GM19025 (cell line): ENCODE measurements around the gene ZBTB44.

ENCODE experiments used
- ATAC-seq: cut with Tn5 transposase; IDR thresholded peaks from one replicate; pipeline ENCODE4 v1.9.1; 2021; ENCODE audit warnings: mild to moderate bottlenecking, low read depth, moderate library complexity; ENCODE audit not compliant: unreplicated experiment

The ZBTB44 gene

DNA sequence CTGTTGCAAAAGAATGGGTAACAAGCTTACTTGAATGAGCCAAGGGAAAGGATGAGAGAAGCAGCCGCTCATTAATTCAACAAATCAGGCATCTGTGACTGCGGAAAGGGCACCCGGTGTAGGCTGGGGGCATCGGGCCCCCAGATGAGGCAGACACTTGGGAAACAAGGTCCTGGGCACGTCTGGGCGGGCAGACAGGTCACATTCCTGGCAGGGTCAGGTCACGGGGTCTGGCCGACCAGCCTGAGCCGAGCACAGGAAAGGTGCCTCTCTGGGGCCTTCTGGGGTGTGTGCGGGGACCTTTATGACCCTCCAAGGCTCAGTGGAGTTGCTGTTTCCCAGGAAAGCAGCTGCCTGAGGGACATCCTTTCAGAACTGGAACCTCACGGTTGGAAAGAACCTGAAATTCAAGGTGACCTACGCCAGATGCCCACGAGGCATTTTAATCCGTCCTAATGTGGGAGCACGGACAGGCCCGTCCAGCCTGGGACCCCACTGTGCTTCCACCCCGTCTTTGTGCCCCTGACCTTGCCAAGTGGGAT lies 98.1 kb downstream of the ZBTB44 start:
- no peak for ATAC-seq

DNA sequence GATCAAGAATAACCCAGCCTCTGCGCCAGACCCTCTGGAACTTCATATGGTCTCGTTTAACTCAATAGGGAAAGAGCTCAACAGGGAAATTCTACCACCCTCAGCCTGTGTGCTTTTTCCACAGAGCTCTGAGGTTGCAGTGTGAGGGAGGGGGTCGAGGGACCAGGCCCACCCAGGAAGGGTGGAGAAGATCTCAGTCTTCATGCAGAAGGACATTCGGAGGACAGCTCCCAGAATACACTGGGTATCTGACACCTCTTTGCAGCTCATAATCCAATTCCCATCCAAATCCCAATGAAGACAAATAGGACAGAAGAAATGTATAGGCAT lies 98.5 kb downstream of the ZBTB44 start:
- ATAC-seq, result no peak

DNA sequence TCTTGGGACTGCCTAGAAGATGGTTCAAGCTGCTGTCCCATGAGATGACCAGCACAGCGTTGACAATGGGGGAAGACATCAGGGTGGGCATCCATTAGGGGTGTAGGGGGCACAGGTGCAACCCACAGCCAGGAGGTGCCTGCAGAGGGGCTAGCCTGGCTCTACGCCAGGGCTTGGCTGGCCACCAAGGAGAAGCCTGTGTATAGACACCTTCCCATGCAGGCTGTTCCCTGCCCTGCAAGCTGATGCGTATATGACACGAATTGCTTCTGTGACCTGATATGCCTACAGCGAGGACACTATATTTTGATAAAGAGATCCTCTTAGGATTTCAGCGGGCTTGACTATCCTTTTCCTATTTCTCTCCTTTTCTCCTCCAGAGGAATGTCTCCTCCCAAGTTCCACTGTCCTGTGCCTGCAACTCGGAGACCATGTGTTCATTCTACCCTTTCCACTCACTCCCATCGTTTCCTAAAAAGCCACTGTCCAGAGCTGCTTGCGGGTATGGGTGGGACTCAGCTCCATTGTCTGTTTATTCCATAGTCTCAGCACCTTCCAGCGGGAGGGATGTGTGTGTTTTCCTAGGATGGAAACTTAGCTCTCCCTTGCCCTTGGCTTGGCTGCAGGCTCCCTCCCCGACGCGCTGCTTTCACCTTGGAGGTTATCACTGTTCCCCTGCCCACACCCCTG lies 99.0 kb downstream of the ZBTB44 start:
- no peak for ATAC-seq

DNA sequence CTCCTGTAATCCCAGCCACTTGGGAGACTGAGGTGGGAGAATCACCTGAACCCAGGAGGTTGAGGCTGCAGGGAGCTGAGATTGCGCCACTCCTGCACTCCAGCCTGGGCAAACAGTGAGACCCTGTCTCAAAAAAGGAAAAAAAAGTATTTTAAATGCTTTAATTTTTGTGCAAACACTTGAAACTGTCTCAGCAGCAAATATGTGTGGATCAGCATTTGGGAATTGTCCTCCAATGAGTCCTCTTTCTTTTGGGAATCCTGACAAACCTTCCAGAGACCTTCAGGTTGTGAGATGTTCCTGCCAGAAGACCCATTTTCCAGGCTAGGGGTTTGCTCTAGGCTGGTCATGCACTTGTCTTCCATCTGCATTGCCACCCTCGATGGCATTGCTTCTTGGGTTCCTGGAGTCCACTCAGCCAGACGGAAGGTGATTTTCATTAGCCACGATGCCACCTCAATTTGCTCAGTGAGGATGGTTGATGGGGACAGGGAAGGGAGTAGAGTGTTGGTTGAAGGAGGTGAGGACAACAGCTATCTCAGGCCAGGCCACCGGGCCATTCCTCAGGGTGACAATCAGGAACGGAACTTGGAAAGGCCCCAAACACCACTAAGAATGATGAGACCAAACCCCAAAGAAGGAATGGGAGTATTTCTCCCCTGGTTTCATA lies 99.7 kb downstream of the ZBTB44 start:
- ATAC-seq, result no peak

DNA sequence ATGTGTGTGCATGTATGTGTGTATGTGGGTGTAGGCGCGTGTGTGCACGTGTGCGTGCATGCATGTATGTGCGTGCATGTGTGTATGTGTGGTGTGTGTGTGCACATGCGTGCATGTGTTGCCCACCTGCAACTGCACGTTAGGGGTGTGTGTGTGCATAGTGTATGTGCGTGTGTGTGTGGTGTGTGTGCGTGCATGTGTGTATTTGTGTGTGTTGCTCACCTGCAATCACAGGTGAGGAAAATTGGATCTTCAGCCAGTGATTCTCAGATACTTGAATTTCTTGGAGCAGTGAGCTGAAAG lies 100.8 kb downstream of the ZBTB44 start:
- ATAC-seq, result no peak

DNA sequence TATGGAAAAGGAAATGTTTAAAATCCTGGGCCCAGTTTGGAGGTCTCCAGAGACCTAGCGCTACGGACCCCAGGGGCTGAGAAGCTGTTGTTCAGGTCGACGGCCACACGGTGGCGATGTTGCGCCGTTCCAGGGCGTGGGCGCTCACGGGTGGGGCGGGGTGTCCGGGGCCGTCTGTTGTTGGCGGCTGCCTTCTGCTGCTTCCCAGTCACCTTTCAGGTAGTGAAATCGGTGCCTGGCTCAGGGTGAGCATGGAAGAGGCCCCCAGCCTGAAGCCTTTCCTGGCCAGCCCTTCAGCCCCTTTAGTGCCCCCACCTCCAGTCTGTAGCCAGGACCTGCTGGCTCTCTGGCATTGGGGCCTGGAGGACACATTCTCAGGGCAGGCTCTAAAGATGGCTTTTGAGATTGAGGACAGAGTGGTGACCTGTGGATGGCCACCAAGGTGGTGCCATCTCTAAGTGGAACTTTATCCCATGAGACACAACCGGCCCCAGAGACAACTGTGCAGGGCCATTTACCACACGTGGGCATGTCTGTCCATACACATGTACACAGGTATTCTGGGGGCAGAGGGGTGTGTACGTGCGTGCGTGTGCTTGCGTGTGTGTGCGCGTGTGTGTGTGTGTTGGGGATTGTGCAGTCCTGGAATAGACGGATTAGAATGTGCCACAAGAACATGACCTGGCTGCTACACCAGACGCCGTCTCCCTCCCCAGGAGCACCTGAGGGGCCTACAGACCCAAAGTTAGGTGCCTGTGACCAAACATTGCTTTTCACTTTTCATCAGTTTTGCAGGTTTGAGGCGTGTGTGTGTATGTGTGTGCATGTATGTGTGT lies 101.4 kb downstream of the ZBTB44 start:
- peak; percentile 72 for ATAC-seq

DNA sequence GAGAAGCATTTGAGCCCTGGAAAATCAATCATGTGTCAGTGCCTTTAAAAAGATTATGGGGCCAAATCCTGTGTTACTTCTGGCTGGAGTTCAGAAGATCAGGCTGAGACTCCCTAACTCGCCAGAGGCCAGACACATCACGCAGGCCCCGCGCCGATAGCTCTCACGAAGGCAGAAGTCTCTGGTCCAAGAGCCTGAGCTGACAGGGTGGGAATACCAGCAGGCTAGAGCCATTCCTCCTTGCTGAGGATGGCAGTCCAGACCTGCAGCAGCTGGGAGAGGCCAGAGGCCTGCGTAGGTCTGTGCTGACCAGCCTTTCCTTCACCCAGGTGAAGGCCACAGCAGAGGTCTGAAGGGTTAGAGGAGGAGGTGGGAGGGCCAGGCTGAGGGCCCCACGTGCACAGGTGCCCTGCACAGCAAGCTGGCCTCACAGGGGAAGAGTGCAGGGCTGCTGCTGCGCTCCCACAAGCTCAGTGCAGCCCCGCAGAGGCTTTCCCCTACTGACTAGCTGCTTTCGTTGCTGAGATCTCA lies 102.2 kb downstream of the ZBTB44 start:
- ATAC-seq, result no peak

DNA sequence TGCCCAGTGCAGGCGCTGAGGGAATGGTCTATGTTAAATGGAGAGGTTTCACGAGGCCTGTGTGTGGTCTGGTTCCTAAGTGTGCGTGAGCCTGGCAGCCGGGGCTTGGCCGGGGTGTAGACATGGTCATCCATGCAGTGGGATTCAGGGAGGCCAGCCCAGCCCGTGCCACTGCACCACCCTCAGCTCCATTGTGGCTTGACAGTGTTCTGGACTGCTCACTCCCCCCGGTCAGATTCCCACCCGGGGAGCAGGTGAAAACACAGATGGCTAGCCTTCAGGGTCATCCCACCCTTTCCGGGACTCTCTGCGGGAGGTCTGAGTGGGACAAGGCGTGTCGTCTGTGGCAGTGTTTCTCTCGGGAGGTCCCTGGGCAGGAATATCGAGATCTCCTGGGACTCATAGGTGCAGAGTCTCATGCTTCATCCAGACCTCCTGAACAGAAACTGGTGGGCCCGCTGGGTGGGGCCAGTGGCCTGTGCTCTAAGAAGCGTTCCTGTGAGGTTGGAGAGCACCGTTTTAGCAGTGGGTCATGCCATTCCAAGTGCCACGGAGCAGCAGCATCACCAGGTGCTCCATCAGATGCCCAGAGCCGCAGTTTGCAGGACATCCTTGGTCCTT lies 102.8 kb downstream of the ZBTB44 start:
- no peak for ATAC-seq

DNA sequence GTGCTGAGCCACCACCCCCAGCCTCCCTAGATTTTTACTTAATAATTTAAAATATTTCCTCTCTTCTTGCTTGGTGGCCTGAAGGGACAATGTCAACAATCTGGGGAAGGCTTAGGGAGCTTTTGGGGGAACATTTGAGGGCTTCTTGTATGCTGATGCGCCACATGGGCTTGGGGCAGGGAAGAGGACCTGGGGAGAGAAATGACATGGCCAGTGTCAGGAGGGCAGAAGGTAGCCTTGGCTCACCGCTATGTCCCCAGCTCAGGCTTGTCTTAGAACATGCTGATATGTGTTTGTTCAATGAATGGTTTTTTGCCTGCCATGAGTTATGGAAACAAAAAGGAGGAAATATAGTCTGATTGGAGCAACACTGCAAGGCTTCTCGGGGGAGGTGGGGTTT lies 103.6 kb downstream of the ZBTB44 start:
- no peak for ATAC-seq

DNA sequence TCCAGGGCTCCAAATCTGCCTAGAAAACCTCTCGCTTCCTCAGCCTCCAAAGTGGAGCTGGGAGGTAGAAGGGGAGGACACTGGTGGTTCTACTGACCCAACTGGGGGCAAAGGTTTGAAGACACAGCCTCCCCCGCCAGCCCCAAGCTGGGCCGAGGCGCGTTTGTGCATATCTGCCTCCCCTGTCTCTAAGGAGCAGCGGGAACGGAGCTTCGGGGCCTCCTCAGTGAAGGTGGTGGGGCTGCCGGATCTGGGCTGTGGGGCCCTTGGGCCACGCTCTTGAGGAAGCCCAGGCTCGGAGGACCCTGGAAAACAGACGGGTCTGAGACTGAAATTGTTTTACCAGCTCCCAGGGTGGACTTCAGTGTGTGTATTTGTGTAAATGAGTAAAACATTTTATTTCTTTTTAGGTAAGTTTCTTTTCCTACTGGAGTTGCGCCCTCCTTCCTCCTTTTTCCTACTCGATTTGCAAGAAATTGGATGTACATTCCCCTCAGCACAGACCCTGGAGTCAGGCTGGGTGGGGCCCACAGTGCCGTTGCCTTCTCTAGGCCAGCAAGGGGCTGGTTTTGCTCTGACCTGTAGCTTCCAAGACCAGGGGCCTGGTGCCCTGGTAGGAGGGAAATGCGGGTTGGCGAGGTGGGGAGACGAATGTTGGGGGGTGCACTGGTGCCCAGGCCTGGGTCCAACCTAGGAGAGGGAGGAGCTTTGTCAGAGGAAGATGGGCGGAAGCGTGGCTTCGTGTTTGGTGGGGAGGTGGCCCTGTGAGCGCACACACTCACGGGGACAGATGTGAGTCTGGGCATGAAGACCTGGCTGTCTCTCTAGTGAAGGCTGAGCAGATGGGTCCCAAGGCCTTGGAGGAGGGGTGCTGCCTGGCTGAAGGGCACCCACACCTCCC lies 104.5 kb downstream of the ZBTB44 start:
- no peak for ATAC-seq

DNA sequence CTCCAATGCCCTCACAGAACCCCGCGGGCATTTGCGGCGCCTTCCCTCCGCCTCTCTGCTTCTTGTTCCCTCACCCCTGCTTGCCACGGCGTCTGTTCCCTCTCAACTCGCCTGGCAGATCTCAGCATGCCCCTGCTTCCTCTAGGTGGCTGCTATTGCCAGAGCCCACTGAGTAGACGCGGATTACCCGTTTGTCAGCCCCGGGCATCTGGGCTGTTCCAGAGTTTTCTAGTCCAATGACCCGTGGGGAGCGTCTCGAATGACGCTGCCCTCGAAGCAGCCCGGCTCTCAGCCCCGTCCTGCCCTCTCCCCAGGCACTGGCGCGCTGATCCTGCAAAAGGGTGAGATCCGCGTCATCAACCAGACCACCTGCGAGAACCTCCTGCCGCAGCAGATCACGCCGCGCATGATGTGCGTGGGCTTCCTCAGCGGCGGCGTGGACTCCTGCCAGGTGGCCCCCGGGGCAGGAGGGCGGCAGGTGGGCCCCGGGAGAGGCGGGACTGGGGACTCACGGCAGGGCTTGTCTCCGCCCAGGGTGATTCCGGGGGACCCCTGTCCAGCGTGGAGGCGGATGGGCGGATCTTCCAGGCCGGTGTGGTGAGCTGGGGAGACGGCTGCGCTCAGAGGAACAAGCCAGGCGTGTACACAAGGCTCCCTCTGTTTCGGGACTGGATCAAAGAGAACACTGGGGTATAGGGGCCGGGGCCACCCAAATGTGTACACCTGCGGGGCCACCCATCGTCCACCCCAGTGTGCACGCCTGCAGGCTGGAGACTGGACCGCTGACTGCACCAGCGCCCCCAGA lies 105.4 kb downstream of the ZBTB44 start:
- ATAC-seq, result no peak

DNA sequence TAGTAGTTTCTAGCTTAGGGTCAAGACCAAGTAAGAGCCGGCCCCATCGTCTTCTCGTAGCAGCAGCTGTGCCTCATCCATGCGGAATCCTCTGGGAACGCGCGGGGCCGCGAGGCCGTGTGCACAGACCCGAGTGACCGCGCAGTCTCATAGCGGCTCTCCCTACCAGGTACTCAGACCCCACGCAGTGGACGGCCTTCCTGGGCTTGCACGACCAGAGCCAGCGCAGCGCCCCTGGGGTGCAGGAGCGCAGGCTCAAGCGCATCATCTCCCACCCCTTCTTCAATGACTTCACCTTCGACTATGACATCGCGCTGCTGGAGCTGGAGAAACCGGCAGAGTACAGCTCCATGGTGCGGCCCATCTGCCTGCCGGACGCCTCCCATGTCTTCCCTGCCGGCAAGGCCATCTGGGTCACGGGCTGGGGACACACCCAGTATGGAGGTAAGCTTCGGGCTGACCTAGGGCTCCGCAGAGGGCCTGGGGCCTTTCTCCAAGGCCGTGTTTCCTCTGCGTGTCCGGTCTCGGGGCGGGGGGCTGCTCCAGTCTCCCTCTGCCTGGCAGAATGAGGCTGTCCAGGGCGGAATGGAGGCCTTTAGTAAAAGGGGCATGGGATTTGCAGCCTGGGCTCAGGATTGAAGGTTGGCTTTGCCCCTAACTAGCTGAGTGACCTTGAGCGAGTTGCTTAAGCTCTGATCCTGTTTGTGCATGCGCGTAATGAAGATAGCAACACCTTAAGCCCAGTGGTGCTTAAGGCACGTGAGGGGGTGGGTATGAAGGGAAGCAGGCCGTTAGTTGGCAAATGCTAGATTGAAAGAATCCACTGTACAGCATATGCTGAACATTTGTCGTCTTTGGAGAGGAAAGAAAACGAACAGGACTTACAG lies 106.2 kb downstream of the ZBTB44 start:
- no peak for ATAC-seq

DNA sequence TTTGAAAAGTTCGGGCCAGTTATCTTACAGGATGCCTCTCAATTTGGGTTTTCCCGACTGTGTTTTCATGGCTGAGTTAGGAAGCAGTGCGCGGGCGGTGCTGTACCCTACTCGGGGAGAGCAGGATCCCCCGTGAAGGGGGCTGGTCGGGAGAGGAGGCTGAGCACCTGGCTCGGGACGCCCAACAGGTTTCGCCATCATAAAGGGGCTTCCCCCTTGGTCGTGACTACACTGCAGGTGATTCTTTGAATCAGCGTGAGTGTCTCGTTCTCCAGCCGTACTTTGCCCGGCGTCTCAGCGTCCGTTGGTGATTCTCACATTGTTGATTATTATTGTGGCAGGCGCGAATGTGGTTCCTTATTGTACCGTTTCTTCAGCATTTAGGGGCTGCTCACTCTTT lies 108.6 kb downstream of the ZBTB44 start:
- ATAC-seq, result no peak

DNA sequence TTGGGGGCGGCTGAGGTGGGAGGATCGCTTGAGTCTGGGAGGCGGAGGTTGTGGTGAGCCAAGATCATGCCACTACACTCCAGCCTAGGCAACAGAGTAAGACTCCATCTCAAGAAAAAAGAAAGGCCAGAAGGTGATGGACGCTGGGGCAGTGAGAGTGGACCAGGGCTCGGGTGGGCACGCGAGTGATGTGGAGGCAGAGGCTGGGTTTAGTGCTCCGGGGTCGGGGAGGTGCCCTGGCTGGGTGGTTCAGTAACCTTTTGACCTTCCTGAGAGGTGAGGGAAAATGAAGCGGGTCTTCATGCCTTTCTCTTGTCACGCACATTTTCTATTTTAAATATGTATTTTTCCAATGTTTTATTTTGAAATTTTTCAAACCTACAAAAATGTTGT lies 110.0 kb downstream of the ZBTB44 start:
- ATAC-seq, result no peak

DNA sequence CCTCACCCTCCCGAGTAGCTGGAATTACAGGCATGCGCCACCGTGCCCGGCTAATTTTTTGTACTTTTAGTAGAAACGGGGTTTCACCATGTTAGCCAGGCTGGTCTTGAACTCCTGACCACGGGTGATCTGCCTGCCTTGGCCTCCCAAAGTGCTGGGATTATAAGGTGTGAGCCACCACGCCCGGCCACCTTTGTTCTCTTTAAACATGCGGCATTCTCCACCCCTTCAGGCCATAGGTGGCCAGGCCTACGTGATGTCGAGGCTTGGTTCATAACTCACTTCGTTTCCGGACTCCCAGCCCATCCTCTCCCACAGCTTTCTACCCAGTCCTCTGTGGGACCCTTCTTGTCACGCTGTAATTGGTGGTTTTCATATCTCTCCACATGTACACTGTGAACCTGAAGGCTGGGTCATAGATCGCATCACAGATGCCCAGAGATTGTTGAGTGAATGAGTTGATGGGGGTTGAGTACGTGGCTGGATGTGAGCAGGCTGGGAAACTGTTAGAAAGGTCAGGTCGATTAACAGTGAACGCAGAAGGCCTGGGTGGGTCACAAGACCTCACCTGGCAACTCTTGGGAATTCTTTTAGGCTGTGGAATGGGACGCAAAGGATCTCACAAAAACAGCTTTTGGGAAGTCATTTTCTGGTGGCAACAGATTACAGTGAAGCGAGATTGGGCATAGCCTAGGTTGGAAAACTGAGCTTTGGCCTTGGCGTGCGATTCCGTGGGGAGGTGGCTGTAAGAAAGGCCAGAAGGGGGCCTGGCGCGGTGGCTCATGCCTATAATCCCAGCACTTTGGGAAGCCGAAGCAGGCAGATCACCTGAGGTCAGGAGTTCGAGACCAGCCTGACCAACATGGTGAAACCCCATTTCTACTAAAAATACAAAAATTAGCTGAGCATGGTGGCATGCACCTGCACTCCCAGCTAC lies 110.7 kb downstream of the ZBTB44 start:
- no peak for ATAC-seq

DNA sequence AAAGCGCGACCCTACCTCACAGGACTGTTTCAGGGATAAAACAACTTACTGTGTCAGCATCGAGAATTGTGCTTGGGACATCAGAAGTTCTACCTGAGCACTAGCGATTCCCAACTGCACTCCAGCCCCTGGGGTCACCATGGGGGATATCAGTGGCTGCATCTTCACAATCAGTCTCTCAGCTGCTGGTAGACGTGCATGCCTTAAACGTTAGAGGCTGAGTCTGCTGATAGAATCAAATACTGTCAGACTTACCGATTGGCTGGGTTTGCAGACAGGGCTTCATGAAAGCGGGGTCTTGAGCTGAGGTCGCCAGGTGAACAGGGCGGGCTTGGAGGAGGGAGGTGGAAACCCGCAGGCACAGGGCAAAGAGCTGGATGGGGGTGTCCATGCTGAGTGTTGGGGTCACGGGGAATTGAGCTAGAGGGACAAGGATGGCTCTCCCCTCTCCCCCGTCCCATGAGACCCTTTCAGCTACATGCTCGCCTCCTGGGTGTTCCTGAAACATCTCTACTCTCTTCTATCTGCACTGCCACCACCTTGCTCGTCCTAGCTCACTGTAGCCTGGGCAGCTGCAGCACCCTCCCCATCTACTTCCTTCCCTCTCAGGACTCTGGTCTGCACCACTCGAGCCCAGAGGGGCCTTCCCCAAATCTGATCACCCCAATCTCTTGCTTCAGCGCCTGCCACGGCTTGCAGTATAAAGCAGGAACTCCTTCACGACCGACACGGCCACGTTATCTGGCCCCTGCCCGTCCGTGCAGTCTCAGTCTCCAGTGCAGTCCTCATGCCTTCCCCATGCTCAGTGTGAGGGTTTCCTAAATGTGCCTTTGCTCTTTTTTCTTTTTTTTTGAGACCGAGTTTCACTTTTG lies 111.7 kb downstream of the ZBTB44 start:
- no peak for ATAC-seq
